Gastrocnemius medialis (tissue), 4 donors: Measurements from ENCODE around the gene PCDHGB4.
A peak's percentile ranks its signal among the peaks of the same experiment; 100 is the strongest.

ENCODE experiments used
- CTCF ChIP-seq, 5 experiments: fragments of 450-650 bp in 3 of 5; fragments of 200-600 bp in 2 of 5; sonication (generic) in 2 of 5; IDR thresholded peaks in 4 of 5; conservative IDR thresholded peaks in 1 of 5; 1 replicate in 4 of 5; 2 replicates in 1 of 5; pipeline ENCODE4 v1.5.1; 2016 to 2019; ENCODE audit warnings: antibody characterized with exemption in 5 of 5, mild to moderate bottlenecking in 3 of 5, moderate library complexity in 3 of 5
- POLR2A ChIP-seq, 2 donors: fragments of 450-650 bp; IDR thresholded peaks; one replicate each; pipeline ENCODE4 v1.6.1; 2017; ENCODE audit warnings: antibody characterized with exemption in 2 of 2, mild to moderate bottlenecking in 2 of 2, moderate library complexity in 2 of 2

- TF ChIP-seq CTCF (IDR thresholded peaks at IDR 0.05 in 4 of 5, conservative IDR thresholded peaks at IDR 0.05 in 1 of 5) (peak; percentile 52 to 71 (median 55)), POLR2A (IDR thresholded peaks at IDR 0.05) (no peak)
These were observed 43.0 kb downstream of the PCDHGB4 start, which contains the start of gene PCDHGA12 for GRCh38 chr5:141430332-141431113.
